ENCODE measurements around the gene GRAMD2A. TPM values are rescaled to one million over a fixed set of nuclear protein-coding genes. Genes with fewer than 3 reads are reported as not detected.

The GRAMD2A gene
- total and polyA plus RNA-seq, 2 experiments from 2014 or later: 4.4 to 4.6 TPM

DNA sequence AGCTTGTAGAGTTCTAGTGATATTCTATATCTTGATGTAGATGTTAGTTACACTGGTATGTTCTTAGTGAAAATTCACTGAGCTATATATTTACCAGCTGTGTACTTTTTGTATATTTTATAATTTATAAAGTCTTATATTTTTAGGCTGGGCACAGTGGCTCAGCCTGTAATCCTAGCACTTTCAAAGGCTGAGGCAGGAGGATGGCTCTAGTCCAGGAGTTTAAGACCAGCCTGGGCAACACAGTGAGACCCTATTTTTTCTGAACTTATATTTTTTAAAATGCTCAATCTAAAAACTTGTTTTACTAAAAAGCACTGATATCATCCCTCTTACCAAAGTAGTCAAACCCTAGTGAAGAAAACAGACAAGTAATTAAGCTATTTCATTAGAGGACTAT, 84.8 kb downstream of the GRAMD2A start:
- Histone ChIP-seq H3K4me3 (no peak overlapping the region), H3K36me3 (replicated peaks; ENCODE audit: insufficient read depth, low read depth) (no peaks in the 10 kb centered on the region), H4K20me1 (ENCODE audit: insufficient read depth, poor library complexity, severe bottlenecking) (peaks cover 20% of the 10 kb centered on the region), H3K9me2 (replicated peaks; ENCODE audit: insufficient read depth) (no peaks in the 10 kb centered on the region), H3K79me2 (peaks cover 93% of the 10 kb centered on the region), H3K4me2 (no peak overlapping the region), H3K9me3 (ENCODE audit: low read depth) (no peaks in the 10 kb centered on the region), H3K27me3 (no peaks in the 10 kb centered on the region), H3K27ac (no peak overlapping the region), H2AFZ (no peak overlapping the region), H3K4me1 (ENCODE audit: insufficient read depth) (peaks cover 12% of the 10 kb centered on the region)
- no peak for DNase-seq (ENCODE audit: low spot score)
- TF ChIP-seq EZH2phosphoT487 (IDR thresholded peaks at IDR 0.05; ENCODE audit: low read depth, severe bottlenecking, unreplicated experiment) (no peak), EZH2 (IDR thresholded peaks at IDR 0.05; ENCODE audit: borderline replicate concordance) (no peak)
- TF ChIP-seq, protein P1, sequence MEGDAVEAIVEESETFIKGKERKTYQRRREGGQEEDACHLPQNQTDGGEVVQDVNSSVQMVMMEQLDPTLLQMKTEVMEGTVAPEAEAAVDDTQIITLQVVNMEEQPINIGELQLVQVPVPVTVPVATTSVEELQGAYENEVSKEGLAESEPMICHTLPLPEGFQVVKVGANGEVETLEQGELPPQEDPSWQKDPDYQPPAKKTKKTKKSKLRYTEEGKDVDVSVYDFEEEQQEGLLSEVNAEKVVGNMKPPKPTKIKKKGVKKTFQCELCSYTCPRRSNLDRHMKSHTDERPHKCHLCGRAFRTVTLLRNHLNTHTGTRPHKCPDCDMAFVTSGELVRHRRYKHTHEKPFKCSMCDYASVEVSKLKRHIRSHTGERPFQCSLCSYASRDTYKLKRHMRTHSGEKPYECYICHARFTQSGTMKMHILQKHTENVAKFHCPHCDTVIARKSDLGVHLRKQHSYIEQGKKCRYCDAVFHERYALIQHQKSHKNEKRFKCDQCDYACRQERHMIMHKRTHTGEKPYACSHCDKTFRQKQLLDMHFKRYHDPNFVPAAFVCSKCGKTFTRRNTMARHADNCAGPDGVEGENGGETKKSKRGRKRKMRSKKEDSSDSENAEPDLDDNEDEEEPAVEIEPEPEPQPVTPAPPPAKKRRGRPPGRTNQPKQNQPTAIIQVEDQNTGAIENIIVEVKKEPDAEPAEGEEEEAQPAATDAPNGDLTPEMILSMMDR (IDR thresholded peaks at IDR 0.05; ENCODE audit: poor library complexity): no peak

DNA sequence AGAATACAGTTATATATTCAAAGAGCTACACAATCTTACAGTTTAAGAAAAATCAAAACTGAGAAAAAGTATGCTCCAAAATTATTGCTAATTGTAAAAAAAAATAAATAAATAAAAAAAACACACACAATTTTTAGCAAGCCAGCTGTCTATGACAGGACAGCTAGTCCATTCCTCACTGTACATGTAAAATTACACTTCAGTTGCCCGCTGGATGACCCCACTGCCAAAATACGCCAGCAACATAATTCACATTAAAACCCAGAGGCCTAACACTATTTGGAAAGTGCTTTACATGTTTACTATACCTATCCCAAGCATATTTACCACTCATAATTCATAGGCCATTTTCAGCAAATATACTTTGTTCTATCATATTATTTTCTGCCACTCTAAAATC, 85.5 kb downstream of the GRAMD2A start:
- no peak overlapping the region for H3K4me2 ChIP-seq
- H3K4me1 ChIP-seq (ENCODE audit: insufficient read depth): peaks cover 12% of the 10 kb centered on the region
- H3K4me3 ChIP-seq: no peak overlapping the region
- no peaks in the 10 kb centered on the region for H3K27me3 ChIP-seq
- DNase-seq (ENCODE audit: low spot score): no peak
- no peaks in the 10 kb centered on the region for H3K9me3 ChIP-seq (ENCODE audit: low read depth)
- no peaks in the 10 kb centered on the region for H3K9me2 ChIP-seq (replicated peaks; ENCODE audit: insufficient read depth)
- H4K20me1 ChIP-seq (ENCODE audit: insufficient read depth, poor library complexity, severe bottlenecking): peaks cover 20% of the 10 kb centered on the region
- H3K36me3 ChIP-seq (replicated peaks; ENCODE audit: insufficient read depth, low read depth): no peaks in the 10 kb centered on the region
- WGBS (ENCODE audit: low lambda C conversion rate, missing lambda C conversion rate): 76% methylated on average over 2 of the region's 2 CpGs
- H3K79me2 ChIP-seq: peaks cover 99% of the 10 kb centered on the region
- no peak overlapping the region for H3K27ac ChIP-seq
- H2AFZ ChIP-seq: no peak overlapping the region
- TF ChIP-seq EZH2 (IDR thresholded peaks at IDR 0.05; ENCODE audit: borderline replicate concordance): no peak

DNA sequence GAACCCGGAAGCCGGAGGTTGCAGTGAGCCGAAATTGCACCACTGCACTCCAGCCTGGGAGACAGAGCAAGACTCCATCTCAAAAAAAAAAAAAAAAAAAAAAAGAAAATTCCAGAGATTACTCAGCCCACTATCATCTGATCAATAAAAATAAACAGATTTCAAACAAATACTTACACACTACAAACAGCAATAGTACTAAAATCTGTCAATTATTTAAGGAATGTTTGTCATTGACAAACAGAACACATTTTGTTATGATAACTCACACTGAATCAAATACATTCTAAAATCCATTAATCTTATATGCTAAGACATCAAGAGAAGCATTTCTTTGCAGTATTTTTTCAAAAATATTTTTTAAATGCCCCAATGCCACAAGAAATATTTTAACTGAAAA, 87.2 kb downstream of the GRAMD2A start:
- Histone ChIP-seq H3K4me1 (ENCODE audit: insufficient read depth) (peaks cover 2% of the 10 kb centered on the region), H3K36me3 (replicated peaks; ENCODE audit: insufficient read depth, low read depth) (no peaks in the 10 kb centered on the region), H3K79me2 (peaks cover 99% of the 10 kb centered on the region), H2AFZ (no peak overlapping the region), H3K4me2 (no peak overlapping the region), H3K27me3 (no peaks in the 10 kb centered on the region), H3K9me2 (replicated peaks; ENCODE audit: insufficient read depth) (no peaks in the 10 kb centered on the region), H3K4me3 (no peak overlapping the region), H3K27ac (no peak overlapping the region), H4K20me1 (ENCODE audit: insufficient read depth, poor library complexity, severe bottlenecking) (peaks cover 16% of the 10 kb centered on the region), H3K9me3 (ENCODE audit: low read depth) (no peaks in the 10 kb centered on the region)
- DNase-seq (ENCODE audit: low spot score): no peak
- WGBS (ENCODE audit: low lambda C conversion rate, missing lambda C conversion rate): 73% methylated on average over 3 of the region's 3 CpGs
- TF ChIP-seq EZH2 (IDR thresholded peaks at IDR 0.05; ENCODE audit: borderline replicate concordance) (no peak), EZH2phosphoT487 (IDR thresholded peaks at IDR 0.05; ENCODE audit: low read depth, severe bottlenecking, unreplicated experiment) (no peak)
- TF ChIP-seq, protein P1 (IDR thresholded peaks at IDR 0.05; ENCODE audit: poor library complexity): no peak

Other genes starting within 250 kb of the GRAMD2A start
- gene MYO9A, start 79.6 kb downstream of the GRAMD2A start, total RNA-seq: 38.2 and 42.8 TPM in 2 replicates
- 13.1 and 17.9 TPM in 2 replicates for gene MYO9A, start 79.6 kb downstream of the GRAMD2A start, polyA plus RNA-seq
- gene SENP8, start 79.4 kb downstream of the GRAMD2A start, total RNA-seq: 2.0 and 3.6 TPM in 2 replicates
- gene SENP8, start 79.4 kb downstream of the GRAMD2A start, polyA plus RNA-seq: 1.5 and 2.2 TPM in 2 replicates
- gene PKM, start 33.4 kb upstream of the GRAMD2A start, total RNA-seq: 314 and 332 TPM in 2 replicates
- 376 and 403 TPM in 2 replicates for gene PKM, start 33.4 kb upstream of the GRAMD2A start, polyA plus RNA-seq
- gene PARP6, start 74.8 kb upstream of the GRAMD2A start, total RNA-seq: 37.6 and 57.1 TPM in 2 replicates
- gene PARP6, start 74.8 kb upstream of the GRAMD2A start, polyA plus RNA-seq: 61.4 and 77.4 TPM in 2 replicates
- gene CELF6, start 122.4 kb upstream of the GRAMD2A start, total RNA-seq: 1.1 and 2.4 TPM in 2 replicates
- gene CELF6, start 122.4 kb upstream of the GRAMD2A start, polyA plus RNA-seq: 0.40 and 0.57 TPM in 2 replicates
- 175 and 180 TPM in 2 replicates for gene HEXA, start 178.2 kb upstream of the GRAMD2A start, total RNA-seq
- gene HEXA, start 178.2 kb upstream of the GRAMD2A start, polyA plus RNA-seq: 268 and 286 TPM in 2 replicates
- not detected in 2 replicates for gene TMEM202, start 200.5 kb upstream of the GRAMD2A start, total RNA-seq
- not detected in 2 replicates for gene TMEM202, start 200.5 kb upstream of the GRAMD2A start, polyA plus RNA-seq